Stomach (tissue), 4 donors: Measurements from ENCODE around the gene LSM3.

Experiments
- CTCF ChIP-seq, 7 experiments: fragments of 450-650 bp in 4 of 7; fragments of 200-600 bp in 3 of 7; sonication (generic) in 3 of 7; IDR thresholded peaks; one replicate each; pipeline ENCODE4 v1.5.1; 2016 to 2019; ENCODE audit warnings: antibody characterized with exemption in 7 of 7, control low read depth in 2 of 7, mild to moderate bottlenecking in 1 of 7
- EP300 ChIP-seq: sonication (generic); formaldehyde crosslinking; IDR thresholded peaks from one replicate; pipeline ENCODE4 v1.6.1; 2017; ENCODE audit warnings: antibody characterized with exemption

GRCh38 chr3:14156843-14157561 is 21.6 kb upstream of the LSM3 start:
- TF ChIP-seq CTCF (IDR thresholded peaks at IDR 0.05) (no peak), EP300 (no peak)
